NCI-H345 treated with DMSO at 0.1 percent for 48 hours (cell line): ENCODE results near the gene GSS.
"Not testable (repeated sequence)": the region's sequence is repeated elsewhere in the genome, so short reads cannot be mapped to it uniquely, and the experiment has no call there.

Experiments used
- DNase-seq: peaks from one replicate; lab custom pipeline; 2025; ENCODE audit not compliant: unreplicated experiment; lab: John Stamatoyannopoulos, UW

GSS gene

DNA sequence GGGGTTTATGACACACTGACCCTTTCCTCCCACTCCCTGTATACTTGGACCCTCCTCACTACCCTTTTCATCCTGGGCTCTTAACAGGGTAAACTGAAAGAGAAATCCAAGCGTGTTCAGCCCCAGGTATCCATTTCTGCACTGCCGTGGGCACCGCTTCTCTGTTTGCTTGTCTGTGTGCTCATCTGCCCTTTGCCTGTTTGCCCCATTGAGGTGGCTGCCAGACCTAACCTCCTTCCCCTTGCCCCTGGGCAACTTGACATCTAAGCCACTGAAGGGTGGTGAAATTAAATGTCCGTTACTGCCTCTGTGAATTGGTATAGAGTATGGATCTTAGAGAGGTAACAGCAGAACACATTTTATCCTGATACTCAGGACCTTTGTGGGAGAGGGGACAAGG lies 40.5 kb downstream of the GSS start:
- DNase-seq = no peak

DNA sequence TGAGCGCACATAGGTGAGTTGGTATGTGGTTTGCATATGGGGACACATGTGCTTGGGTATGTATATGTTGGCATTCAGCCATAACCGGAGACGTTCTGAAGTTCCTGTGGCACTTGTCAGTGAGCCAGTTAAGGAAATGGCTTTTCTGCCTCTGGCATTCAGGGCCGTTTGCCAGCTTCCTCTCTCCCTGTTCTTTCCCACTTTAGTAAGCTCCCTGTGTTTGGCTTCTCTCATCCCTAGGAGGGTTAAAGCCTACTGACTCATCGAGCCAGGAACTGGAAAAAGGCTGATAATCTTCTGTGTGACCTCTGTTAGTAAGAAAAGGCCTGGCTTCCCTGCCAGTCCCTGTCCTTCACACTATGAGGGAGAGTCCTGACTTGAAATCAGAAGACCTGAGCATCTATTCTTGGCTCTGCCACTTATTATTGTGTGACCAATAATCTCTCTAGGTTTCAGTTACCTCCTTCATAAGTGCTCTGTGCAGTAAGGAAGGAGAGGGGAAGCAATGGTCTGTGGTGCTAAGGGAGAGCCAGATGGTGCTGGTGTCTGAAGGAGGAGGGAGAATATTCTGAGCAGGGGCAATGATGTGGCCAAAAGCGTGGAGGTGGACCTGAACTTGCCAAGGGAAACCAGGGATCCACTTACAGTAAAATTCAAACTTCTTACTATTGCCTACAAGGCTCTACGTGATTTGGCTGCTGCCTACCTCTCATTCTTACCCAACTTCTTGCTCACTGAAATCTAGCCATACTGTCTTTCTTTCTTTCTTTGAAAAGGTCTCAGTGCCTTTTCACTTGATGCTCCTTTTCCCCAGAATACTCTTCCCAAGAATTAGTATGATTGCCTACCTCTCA lies 47.8 kb downstream of the GSS start:
- DNase-seq = peak; percentile 72

DNA sequence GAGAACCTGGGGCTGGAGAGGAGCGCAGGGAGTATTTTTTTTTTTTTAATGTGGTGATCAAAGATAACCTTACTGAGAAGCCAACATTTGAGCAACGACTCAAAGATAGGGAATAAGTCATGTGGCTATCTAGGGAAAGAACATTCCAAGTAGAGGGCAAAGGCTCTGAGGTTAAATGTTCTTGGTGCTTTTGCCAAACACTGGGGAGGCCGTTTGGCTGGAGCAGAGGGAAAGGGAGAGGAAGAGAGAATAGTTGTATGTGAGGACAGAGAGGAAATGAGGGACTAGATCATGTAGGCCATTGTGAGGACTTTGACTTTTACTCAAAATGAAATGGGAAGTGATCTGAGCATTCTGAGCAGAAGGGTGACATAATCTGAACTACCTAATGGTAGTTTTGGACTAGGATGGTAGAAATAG lies 51.4 kb downstream of the GSS start:
- DNase-seq = no peak

- DNase-seq = not testable (repeated sequence)
Observed at GRCh38 chr20:34898731-34899130, 56.9 kb downstream of the GSS start.

- not testable (repeated sequence) for DNase-seq
Observed at GRCh38 chr20:34898129-34898528, 57.5 kb downstream of the GSS start.

DNA sequence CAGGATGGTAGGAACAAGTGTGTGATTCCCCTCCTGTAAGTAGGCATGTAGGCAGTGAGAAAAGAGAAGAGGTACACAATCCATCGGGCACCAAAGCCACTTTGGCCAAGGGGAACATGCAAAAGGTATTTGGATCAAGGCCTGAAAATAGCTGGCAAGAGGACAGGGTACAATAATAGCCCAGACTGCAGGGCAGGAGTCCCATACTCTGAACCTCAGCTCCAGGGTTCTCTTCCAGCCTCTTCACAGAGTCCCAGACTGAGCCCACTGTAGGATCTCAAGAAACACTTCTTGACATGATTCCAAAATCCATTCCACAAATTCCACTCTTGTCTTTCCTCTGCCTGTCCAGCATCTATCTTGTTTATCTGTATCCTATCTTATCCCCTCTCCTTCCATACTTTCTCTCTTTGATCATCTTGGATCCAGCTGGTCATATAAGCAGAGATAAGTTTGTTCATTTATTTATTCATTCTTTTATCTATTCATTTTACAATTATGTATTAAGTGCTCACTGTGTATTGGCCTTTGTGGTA lies 59.5 kb downstream of the GSS start:
- no peak for DNase-seq

DNA sequence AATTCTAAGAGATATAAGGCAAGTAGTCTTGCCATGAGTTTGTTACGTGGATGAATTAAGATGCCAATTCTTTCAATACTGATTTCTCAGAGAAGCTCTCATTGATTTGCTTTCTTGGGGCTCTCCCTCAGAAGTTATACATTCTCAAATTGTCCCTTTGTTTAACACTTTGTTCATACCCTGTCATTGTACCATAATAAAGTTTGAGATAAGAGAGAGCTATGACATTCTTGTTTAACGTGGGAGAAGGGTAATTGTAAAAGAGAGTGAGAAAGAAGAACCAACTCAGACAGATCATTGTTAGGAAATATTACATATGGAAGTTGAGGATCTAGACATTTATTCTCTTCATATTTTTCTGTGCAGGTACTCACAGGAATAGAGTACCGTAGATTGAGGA lies 60.1 kb downstream of the GSS start:
- no peak for DNase-seq

DNA sequence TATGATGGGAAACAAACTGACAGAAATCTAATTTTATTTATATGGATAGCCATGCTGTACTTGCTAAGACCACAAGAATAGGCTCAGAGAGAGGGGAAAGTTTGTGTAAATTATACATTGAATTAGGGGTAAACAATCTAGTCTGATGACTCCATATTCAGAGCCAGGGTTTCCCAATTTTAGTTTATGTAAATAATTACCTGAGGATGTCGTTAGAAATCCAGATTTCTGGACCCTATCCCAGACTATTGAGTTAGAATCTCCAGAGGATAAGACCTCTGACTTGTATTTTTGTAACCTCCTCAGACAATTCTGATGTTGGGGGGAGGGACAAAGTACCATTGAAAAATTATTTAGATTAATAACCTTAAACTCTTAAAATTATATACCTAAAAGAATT lies 60.9 kb downstream of the GSS start:
- DNase-seq = no peak

- DNase-seq = no peak
Observed at GRCh38 chr20:34892671-34893070, 62.9 kb downstream of the GSS start.

GRCh38 chr20:34891166-34892062 lies 64.2 kb downstream of the GSS start:
- DNase-seq = no peak

DNA sequence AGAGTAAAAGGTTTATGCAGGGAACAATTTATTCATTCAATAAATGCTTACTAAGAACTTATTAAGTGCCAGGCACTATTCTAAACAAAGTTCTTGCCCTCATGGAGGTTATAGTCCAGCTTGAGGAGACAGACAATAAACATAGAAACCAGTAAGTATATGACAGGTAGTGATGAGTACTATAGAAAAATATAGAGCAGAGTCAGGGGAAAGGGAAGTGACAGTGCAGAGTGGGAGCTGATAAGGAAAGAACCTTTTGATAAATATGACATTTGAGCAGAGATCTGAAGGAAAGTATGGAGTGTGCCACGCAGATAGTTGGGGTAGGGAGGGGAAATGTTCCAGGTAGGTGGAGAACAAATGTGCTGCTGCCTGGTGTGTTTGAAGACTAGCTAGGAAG lies 67.1 kb downstream of the GSS start:
- no peak for DNase-seq

DNA sequence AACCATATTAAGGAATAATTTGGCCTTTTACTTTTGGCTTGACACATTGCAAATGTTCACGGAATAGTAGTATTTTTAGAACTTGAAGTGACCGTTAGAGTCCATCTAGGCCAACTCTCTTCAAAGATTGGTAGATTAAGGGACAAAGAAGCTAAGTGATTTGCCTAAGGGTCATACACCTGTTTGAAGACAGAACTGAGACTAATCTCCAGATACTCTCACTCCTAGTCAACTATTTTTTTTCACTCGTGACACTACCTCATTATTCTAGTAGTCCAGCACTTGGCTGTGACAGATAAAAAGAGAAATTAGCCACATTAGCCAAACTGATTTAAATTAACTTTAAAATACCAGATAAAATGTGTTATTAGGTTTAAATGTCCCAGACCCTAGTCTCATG lies 68.6 kb downstream of the GSS start:
- no peak for DNase-seq

DNA sequence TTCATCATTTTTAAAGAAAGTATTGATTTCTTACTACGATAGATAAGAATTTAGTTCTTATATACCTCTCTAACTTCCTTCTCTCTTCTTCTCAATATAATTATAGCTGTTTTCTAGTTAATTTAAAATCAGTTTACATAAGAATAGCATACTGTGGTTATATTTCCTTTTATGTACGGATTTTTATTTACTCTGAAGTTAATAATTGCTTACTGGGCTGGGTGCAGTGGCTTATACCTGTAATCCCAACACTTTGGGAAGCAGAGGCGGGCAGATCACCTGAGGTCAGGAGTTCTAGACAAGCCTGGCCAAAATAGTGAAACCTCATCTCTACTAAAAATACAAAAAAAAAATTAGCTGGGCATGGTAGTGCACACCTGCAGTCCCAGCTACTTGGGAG lies 69.5 kb downstream of the GSS start:
- DNase-seq = no peak

DNA sequence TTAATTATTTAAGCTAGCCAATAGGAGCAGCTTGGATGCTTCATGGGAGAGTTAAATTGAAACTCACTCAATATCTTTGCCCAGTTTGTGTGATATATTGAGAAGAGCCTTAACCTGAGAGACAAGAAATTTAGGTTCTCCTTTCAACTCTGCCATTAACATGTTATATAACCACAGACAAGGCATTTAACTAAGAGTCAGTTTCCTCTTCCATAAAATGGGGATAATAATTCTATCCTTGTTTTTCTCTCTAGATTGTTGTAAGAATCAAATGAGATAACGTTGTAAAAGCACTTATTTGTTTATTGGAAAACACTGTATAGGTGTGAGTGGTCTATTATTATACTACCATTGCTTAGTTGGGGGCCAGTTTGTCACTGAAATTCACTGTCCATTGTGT lies 71.3 kb downstream of the GSS start:
- DNase-seq = no peak

DNA sequence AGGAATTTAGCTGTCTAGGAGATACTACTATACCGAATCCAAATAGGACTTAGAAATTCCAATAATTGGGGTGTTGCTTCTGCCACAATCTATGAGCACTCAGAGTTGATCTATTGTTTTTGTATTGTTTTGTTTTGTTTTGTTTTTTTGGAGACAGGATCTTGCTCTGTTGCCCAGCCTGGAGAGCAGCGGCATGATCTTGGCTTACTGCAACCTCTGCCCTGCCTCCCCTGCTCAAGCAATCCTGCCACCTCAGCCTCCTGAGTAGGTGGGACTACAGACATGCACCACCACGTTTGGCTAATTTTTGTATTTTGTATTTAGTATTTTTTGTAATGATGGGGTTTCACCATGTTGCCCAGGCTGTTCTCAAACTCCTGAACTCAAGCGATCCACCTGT lies 71.8 kb downstream of the GSS start:
- no peak for DNase-seq

DNA sequence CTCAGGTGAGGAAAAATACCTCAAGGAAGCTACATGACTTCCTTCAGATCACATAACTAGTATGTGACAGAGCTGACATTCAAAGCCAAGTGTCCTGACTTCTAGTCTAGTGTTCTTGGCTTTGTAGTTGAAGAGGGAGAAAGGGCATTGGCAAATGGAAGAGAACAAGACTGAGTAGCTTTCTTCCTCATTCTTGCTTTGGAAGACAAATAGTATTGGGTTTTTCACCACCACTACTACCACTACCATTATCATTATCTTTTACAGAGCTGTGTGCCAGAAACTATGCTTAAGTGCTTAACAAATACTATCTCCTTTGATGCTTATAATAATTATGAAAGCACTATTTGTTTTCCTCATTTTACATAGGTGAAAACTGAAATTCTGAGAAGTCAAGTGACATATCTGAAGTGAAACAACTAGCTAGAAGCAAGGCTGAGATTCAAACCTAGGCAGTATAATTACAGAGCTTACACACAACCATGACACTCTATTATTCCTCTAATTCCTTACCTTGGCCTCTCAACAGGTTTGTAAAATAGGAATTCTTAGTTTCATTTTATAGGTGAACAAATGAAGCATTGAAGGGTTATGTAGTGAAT lies 72.4 kb downstream of the GSS start:
- no peak for DNase-seq

GRCh38 chr20:34881689-34882088 lies 73.9 kb downstream of the GSS start:
- no peak for DNase-seq

GRCh38 chr20:34880971-34881370 lies 74.6 kb downstream of the GSS start:
- DNase-seq = not testable (repeated sequence)

DNA sequence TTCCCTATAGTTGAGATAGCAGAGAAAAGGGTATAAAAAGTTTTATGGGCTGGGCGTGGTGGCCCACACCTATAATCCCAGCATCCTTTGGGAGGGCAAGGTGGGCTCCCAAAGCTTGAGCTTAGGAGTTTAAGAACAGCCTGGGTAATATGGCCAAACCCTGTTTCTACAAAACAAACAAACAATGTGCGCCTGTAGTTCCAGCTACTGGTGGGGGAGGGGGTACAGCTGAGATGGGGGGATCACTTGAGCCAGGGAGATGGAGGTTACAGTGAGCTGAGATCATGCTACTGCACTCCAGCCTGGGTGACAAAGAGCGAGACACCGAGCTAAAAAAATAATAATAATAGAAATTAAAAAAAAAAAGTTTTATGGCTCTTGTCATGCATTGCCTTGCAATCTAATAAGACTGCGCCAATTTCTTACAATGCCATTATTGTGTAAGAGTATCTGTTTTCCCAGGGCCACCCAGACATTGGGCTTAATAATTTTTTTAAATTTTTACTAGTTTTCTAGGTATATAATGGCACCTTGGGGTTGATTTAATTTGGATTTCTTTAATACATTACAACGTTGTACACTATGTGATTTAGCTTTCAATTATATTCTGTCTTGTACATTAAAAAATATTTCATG lies 75.3 kb downstream of the GSS start:
- DNase-seq = no peak
